HepG2 (cell line): ENCODE results near the gene CPLX1. TPM values are rescaled to one million over a fixed set of nuclear protein-coding genes. Genes with fewer than 3 reads are reported as not detected.
A peak's percentile ranks its signal among the peaks of the same experiment; 100 is the strongest.

ENCODE experiments used
- AKAP8 ChIP-seq: sonication (generic); formaldehyde crosslinking; IDR thresholded peaks from 2 replicates; pipeline ENCODE4 v1.5.1; 2020; ENCODE audit warnings: mild to moderate bottlenecking, missing genetic modification reagents
- ARHGAP35 ChIP-seq: sonication (generic); formaldehyde crosslinking; IDR thresholded peaks from 2 replicates; pipeline ENCODE4 v1.9.0; 2022; ENCODE audit warnings: mild to moderate bottlenecking, inconsistent platforms, moderate library complexity, missing genetic modification reagents, borderline replicate concordance
- ATF7 ChIP-seq, 2 experiments: fragments of 450-650 bp in 1 of 2; sonication (generic) in 1 of 2; formaldehyde crosslinking in 1 of 2; IDR thresholded peaks; 2 replicates each; pipeline versions ENCODE4 v1.4.0 to v1.6.1; 2016 to 2020; ENCODE audit warnings: antibody characterized with exemption in 1 of 2, mild to moderate bottlenecking in 1 of 2, missing genetic modification reagents in 1 of 2
- CBX2 ChIP-seq, 2 experiments: fragments of 200-600 bp in 1 of 2; sonication (generic); formaldehyde crosslinking in 1 of 2; IDR thresholded peaks; 2 replicates each; pipeline versions ENCODE4 v1.7.0 to v1.8.1; 2018 to 2022; ENCODE audit warnings: low read depth in 2 of 2, low read length in 1 of 2, mild to moderate bottlenecking in 1 of 2, missing genetic modification reagents in 1 of 2
- FOXK1 ChIP-seq: sonication (generic); formaldehyde crosslinking; IDR thresholded peaks from 2 replicates; pipeline ENCODE4 v1.4.0; 2020; ENCODE audit warnings: low read depth, missing genetic modification reagents, borderline replicate concordance
- GATA4 ChIP-seq: sonication (generic); IDR thresholded peaks from 2 replicates; pipeline ENCODE4 v1.6.1; 2016; ENCODE audit warnings: antibody characterized with exemption, low read depth, borderline replicate concordance
- GMEB1 ChIP-seq: sonication (generic); formaldehyde crosslinking; IDR thresholded peaks from 2 replicates; pipeline ENCODE4 v1.5.1; 2020; ENCODE audit warnings: missing genetic modification reagents, mild to moderate bottlenecking, borderline replicate concordance
- PITX1 ChIP-seq: sonication (generic); formaldehyde crosslinking; IDR thresholded peaks from 2 replicates; pipeline ENCODE4 v1.5.1; 2020; ENCODE audit warnings: mild to moderate bottlenecking, missing genetic modification reagents
- RNF2 ChIP-seq: fragments of 450-650 bp; conservative IDR thresholded peaks from 2 replicates; pipeline ENCODE4 v1.6.1; 2016; ENCODE audit warnings: low read depth
- SALL1 ChIP-seq: sonication (generic); formaldehyde crosslinking; IDR thresholded peaks from 2 replicates; pipeline ENCODE4 v1.8.0; 2022; ENCODE audit warnings: mild to moderate bottlenecking, missing genetic modification reagents
- SAP130 ChIP-seq: IDR thresholded peaks from 2 replicates; pipeline ENCODE4 v1.6.1; 2016; ENCODE audit warnings: low read depth
- SMC3 ChIP-seq: IDR thresholded peaks from 2 replicates; pipeline ENCODE4 v1.6.1; 2011; ENCODE audit warnings: low read length, improper control_type of control experiment
- TRIM24 ChIP-seq: sonication (generic); formaldehyde crosslinking; IDR thresholded peaks from 2 replicates; pipeline ENCODE4 v1.8.0; 2022; ENCODE audit warnings: mild to moderate bottlenecking, missing genetic modification reagents
- U2AF1 ChIP-seq: fragments of 200-400 bp; formaldehyde crosslinking; optimal IDR thresholded peaks from 2 replicates; pipeline ENCODE3; 2017; ENCODE audit warnings: mild to moderate bottlenecking, low read depth, low read length
- XBP1 ChIP-seq: sonication (generic); formaldehyde crosslinking; IDR thresholded peaks from 2 replicates; pipeline ENCODE4 v1.5.0; 2020; ENCODE audit warnings: missing genetic modification reagents
- ZFY ChIP-seq: sonication (generic); formaldehyde crosslinking; IDR thresholded peaks from 2 replicates; pipeline ENCODE4 v1.4.0; 2020; ENCODE audit warnings: missing genetic modification reagents
- ZNF644 ChIP-seq: IDR thresholded peaks from 2 replicates; pipeline ENCODE4 v1.6.1; 2016; ENCODE audit warnings: low read depth
- ZNF816 ChIP-seq: sonication (generic); formaldehyde crosslinking; IDR thresholded peaks from 2 replicates; pipeline ENCODE4 v1.8.0; 2022; ENCODE audit warnings: missing genetic modification reagents, mild to moderate bottlenecking, borderline replicate concordance
- ZNF841 ChIP-seq: sonication (generic); formaldehyde crosslinking; IDR thresholded peaks from 2 replicates; pipeline ENCODE4 v1.8.1; 2023; ENCODE audit warnings: missing genetic modification reagents, borderline replicate concordance
- polyA plus RNA-seq, 8 experiments: library from polyadenylated mRNA; depleted of rRNA in 3 of 8; stranded (reverse) in 7 of 8; unstranded in 1 of 8; fragments of >200 nt; fragmentation: Illumina TruSeq in 4 of 8; extraction: Trizol in 4 of 8; gene quantifications; 2 replicates each; pipeline versions ENCODE4 v1.2.1 to v1.2.3, GENCODE V29; 2011 to 2016; ENCODE audit warnings: low read depth in 4 of 8, missing spikeins in 1 of 8, mixed read lengths in 1 of 8; ENCODE audit not compliant: insufficient read depth in 1 of 8
- total RNA-seq, 5 experiments: library from RNA; depleted of rRNA; stranded (reverse); fragments of >200 nt; fragmentation: Illumina TruSeq; extraction: Trizol; gene quantifications; 2 replicates each; pipeline ENCODE4 v1.2.3, GENCODE V29; 2016; ENCODE audit warnings: low read depth in 1 of 5
- TF ChIP-seq, protein P1 (sequence below): IDR thresholded peaks from 2 replicates; pipeline ENCODE4 v1.4.0; 2020; ENCODE audit warnings: mild to moderate bottlenecking, missing genetic modification reagents
- TF ChIP-seq, protein P2 (sequence below): sonication (generic); formaldehyde crosslinking; IDR thresholded peaks from 2 replicates; pipeline ENCODE4 v1.8.1; 2023; ENCODE audit warnings: mild to moderate bottlenecking, missing genetic modification reagents
- TF ChIP-seq, protein P3 (sequence below): sonication (generic); formaldehyde crosslinking; IDR thresholded peaks from 2 replicates; pipeline ENCODE4 v1.4.0; 2020; ENCODE audit warnings: missing genetic modification reagents

The CPLX1 gene
- total and polyA plus RNA-seq, 2 of the 13 experiments (the other 11 are each of a cell fraction or from before 2014, with no cell fraction given), result 0.18 TPM

- TF ChIP-seq, protein P1, sequence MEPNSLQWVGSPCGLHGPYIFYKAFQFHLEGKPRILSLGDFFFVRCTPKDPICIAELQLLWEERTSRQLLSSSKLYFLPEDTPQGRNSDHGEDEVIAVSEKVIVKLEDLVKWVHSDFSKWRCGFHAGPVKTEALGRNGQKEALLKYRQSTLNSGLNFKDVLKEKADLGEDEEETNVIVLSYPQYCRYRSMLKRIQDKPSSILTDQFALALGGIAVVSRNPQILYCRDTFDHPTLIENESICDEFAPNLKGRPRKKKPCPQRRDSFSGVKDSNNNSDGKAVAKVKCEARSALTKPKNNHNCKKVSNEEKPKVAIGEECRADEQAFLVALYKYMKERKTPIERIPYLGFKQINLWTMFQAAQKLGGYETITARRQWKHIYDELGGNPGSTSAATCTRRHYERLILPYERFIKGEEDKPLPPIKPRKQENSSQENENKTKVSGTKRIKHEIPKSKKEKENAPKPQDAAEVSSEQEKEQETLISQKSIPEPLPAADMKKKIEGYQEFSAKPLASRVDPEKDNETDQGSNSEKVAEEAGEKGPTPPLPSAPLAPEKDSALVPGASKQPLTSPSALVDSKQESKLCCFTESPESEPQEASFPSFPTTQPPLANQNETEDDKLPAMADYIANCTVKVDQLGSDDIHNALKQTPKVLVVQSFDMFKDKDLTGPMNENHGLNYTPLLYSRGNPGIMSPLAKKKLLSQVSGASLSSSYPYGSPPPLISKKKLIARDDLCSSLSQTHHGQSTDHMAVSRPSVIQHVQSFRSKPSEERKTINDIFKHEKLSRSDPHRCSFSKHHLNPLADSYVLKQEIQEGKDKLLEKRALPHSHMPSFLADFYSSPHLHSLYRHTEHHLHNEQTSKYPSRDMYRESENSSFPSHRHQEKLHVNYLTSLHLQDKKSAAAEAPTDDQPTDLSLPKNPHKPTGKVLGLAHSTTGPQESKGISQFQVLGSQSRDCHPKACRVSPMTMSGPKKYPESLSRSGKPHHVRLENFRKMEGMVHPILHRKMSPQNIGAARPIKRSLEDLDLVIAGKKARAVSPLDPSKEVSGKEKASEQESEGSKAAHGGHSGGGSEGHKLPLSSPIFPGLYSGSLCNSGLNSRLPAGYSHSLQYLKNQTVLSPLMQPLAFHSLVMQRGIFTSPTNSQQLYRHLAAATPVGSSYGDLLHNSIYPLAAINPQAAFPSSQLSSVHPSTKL, result 0 out of 2 replicates have a peak, but pooled peaks have one; percentile 20
- TF ChIP-seq GMEB1 (CRISPR knock-in tag) (no peak), ZNF644 (no peak), FOXK1 (CRISPR knock-in tag) (no peak), GATA4 (no peak), XBP1 (no peak), U2AF1 (no peak), ZNF816 (CRISPR knock-in tag) (no peak), ARHGAP35 (CRISPR knock-in tag) (no peak), CBX2 (IDR thresholded peaks at IDR 0.05; ENCODE audit: low read depth, low read length) (no peak), CBX2 (CRISPR knock-in tag; IDR thresholded peaks at IDR 0.05; ENCODE audit: low read depth) (peak; percentile 30; the same call in 1 of the 2 replicates), SMC3 (no peak), PITX1 (CRISPR knock-in tag) (peak; percentile 23; the same call in 1 of the 2 replicates), SAP130 (peak; percentile 47; the same call in 1 of the 2 replicates), ATF7 (IDR thresholded peaks at IDR 0.05) (no peak), ATF7 (CRISPR knock-in tag; IDR thresholded peaks at IDR 0.05) (no peak), SALL1 (peak; percentile 32; the same call in 1 of the 2 replicates), ZFY (CRISPR knock-in tag) (peak; percentile 25; the same call in 1 of the 2 replicates), RNF2 (0 out of 2 replicates have a peak, but pooled peaks have one; percentile 25), TRIM24 (CRISPR knock-in tag) (no peak), ZNF841 (no peak), AKAP8 (peak; percentile 86; the same call in 1 of the 2 replicates)
- TF ChIP-seq, protein P2, sequence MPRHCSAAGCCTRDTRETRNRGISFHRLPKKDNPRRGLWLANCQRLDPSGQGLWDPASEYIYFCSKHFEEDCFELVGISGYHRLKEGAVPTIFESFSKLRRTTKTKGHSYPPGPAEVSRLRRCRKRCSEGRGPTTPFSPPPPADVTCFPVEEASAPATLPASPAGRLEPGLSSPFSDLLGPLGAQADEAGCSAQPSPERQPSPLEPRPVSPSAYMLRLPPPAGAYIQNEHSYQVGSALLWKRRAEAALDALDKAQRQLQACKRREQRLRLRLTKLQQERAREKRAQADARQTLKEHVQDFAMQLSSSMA (CRISPR knock-in tag), result no peak
- TF ChIP-seq, protein P3, sequence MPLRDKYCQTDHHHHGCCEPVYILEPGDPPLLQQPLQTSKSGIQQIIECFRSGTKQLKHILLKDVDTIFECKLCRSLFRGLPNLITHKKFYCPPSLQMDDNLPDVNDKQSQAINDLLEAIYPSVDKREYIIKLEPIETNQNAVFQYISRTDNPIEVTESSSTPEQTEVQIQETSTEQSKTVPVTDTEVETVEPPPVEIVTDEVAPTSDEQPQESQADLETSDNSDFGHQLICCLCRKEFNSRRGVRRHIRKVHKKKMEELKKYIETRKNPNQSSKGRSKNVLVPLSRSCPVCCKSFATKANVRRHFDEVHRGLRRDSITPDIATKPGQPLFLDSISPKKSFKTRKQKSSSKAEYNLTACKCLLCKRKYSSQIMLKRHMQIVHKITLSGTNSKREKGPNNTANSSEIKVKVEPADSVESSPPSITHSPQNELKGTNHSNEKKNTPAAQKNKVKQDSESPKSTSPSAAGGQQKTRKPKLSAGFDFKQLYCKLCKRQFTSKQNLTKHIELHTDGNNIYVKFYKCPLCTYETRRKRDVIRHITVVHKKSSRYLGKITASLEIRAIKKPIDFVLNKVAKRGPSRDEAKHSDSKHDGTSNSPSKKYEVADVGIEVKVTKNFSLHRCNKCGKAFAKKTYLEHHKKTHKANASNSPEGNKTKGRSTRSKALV (CRISPR knock-in tag), result peak; percentile 62; the same call in 1 of the 2 replicates
These were observed 37.2 kb downstream of the CPLX1 start (continued) for GRCh38 chr4:788636-789297.
